ENCODE results near the gene BMAL1.

BMAL1 gene

GRCh38 chr11:13367115-13367514 is 89.5 kb downstream of the BMAL1 start:
- Histone ChIP-seq H3K27me3 (replicated peaks; ENCODE audit: control insufficient read depth, insufficient read depth, low read length, poor library complexity, severe bottlenecking) (no peaks in the 10 kb centered on the region), H3K36me3 (ENCODE audit: control insufficient read depth, insufficient read depth, low read length) (peaks cover 90% of the 10 kb centered on the region), H3K27ac (ENCODE audit: insufficient read depth, low read length, poor library complexity, severe bottlenecking) (no peak overlapping the region), H3K4me1 (ENCODE audit: control insufficient read depth, insufficient read depth, low read length, poor library complexity, severe bottlenecking) (no peaks in the 10 kb centered on the region), H3K9me3 (ENCODE audit: control insufficient read depth, low read length) (no peaks in the 10 kb centered on the region), H3K4me3 (ENCODE audit: insufficient read depth, low read depth, low read length, poor library complexity, severe bottlenecking) (no peak overlapping the region)
- no peak for DNase-seq

GRCh38 chr11:13368041-13368446 is 90.5 kb downstream of the BMAL1 start:
- no peaks in the 10 kb centered on the region for H3K4me1 ChIP-seq (ENCODE audit: control insufficient read depth, insufficient read depth, low read length, poor library complexity, severe bottlenecking)
- H3K36me3 ChIP-seq (ENCODE audit: control insufficient read depth, insufficient read depth, low read length): peaks cover 93% of the 10 kb centered on the region

GRCh38 chr11:13373216-13373615 is 95.6 kb downstream of the BMAL1 start:
- peaks cover 99% of the 10 kb centered on the region for H3K36me3 ChIP-seq (ENCODE audit: control insufficient read depth, insufficient read depth, low read length)
- no peaks in the 10 kb centered on the region for H3K27me3 ChIP-seq (replicated peaks; ENCODE audit: control insufficient read depth, insufficient read depth, low read length, poor library complexity, severe bottlenecking)
- no peak overlapping the region for H3K27ac ChIP-seq (ENCODE audit: insufficient read depth, low read length, poor library complexity, severe bottlenecking)
- H3K4me1 ChIP-seq (ENCODE audit: control insufficient read depth, insufficient read depth, low read length, poor library complexity, severe bottlenecking): no peaks in the 10 kb centered on the region
- H3K4me3 ChIP-seq (ENCODE audit: insufficient read depth, low read depth, low read length, poor library complexity, severe bottlenecking): no peak overlapping the region
- no peaks in the 10 kb centered on the region for H3K9me3 ChIP-seq (ENCODE audit: control insufficient read depth, low read length)
- DNase-seq: no peak

More at GRCh38 chr11:13368041-13368446, 90.5 kb downstream of the BMAL1 start:
- H3K9me3 ChIP-seq (ENCODE audit: control insufficient read depth, low read length): no peaks in the 10 kb centered on the region
- no peaks in the 10 kb centered on the region for H3K27me3 ChIP-seq (replicated peaks; ENCODE audit: control insufficient read depth, insufficient read depth, low read length, poor library complexity, severe bottlenecking)
- no peak overlapping the region for H3K27ac ChIP-seq (ENCODE audit: insufficient read depth, low read length, poor library complexity, severe bottlenecking)
- no peak overlapping the region for H3K4me3 ChIP-seq (ENCODE audit: insufficient read depth, low read depth, low read length, poor library complexity, severe bottlenecking)
- DNase-seq: no peak

- Histone ChIP-seq H3K36me3 (ENCODE audit: control insufficient read depth, insufficient read depth, low read length) (peaks cover 99% of the 10 kb centered on the region), H3K27me3 (replicated peaks; ENCODE audit: control insufficient read depth, insufficient read depth, low read length, poor library complexity, severe bottlenecking) (no peaks in the 10 kb centered on the region), H3K4me3 (ENCODE audit: insufficient read depth, low read depth, low read length, poor library complexity, severe bottlenecking) (no peak overlapping the region), H3K4me1 (ENCODE audit: control insufficient read depth, insufficient read depth, low read length, poor library complexity, severe bottlenecking) (no peaks in the 10 kb centered on the region), H3K9me3 (ENCODE audit: control insufficient read depth, low read length) (no peaks in the 10 kb centered on the region), H3K27ac (ENCODE audit: insufficient read depth, low read length, poor library complexity, severe bottlenecking) (no peak overlapping the region)
- no peak for DNase-seq
These were observed 98.2 kb downstream of the BMAL1 start for GRCh38 chr11:13375798-13376197.

GRCh38 chr11:13376402-13376801 is 98.8 kb downstream of the BMAL1 start:
- H3K9me3 ChIP-seq (ENCODE audit: control insufficient read depth, low read length): no peaks in the 10 kb centered on the region
- no peaks in the 10 kb centered on the region for H3K27me3 ChIP-seq (replicated peaks; ENCODE audit: control insufficient read depth, insufficient read depth, low read length, poor library complexity, severe bottlenecking)
- H3K4me3 ChIP-seq (ENCODE audit: insufficient read depth, low read depth, low read length, poor library complexity, severe bottlenecking): no peak overlapping the region
- H3K36me3 ChIP-seq (ENCODE audit: control insufficient read depth, insufficient read depth, low read length): peaks cover 98% of the 10 kb centered on the region
- H3K27ac ChIP-seq (ENCODE audit: insufficient read depth, low read length, poor library complexity, severe bottlenecking): no peak overlapping the region
- no peaks in the 10 kb centered on the region for H3K4me1 ChIP-seq (ENCODE audit: control insufficient read depth, insufficient read depth, low read length, poor library complexity, severe bottlenecking)
- DNase-seq: no peak

GRCh38 chr11:13376838-13377237 is 99.2 kb downstream of the BMAL1 start:
- DNase-seq: no peak
- no peak overlapping the region for H3K27ac ChIP-seq (ENCODE audit: insufficient read depth, low read length, poor library complexity, severe bottlenecking)
- H3K27me3 ChIP-seq (replicated peaks; ENCODE audit: control insufficient read depth, insufficient read depth, low read length, poor library complexity, severe bottlenecking): no peaks in the 10 kb centered on the region
- no peaks in the 10 kb centered on the region for H3K9me3 ChIP-seq (ENCODE audit: control insufficient read depth, low read length)
- H3K36me3 ChIP-seq (ENCODE audit: control insufficient read depth, insufficient read depth, low read length): peaks cover 98% of the 10 kb centered on the region
- no peaks in the 10 kb centered on the region for H3K4me1 ChIP-seq (ENCODE audit: control insufficient read depth, insufficient read depth, low read length, poor library complexity, severe bottlenecking)
- H3K4me3 ChIP-seq (ENCODE audit: insufficient read depth, low read depth, low read length, poor library complexity, severe bottlenecking): no peak overlapping the region

GRCh38 chr11:13378316-13378715 is 100.7 kb downstream of the BMAL1 start:
- H3K27me3 ChIP-seq (replicated peaks; ENCODE audit: control insufficient read depth, insufficient read depth, low read length, poor library complexity, severe bottlenecking): no peaks in the 10 kb centered on the region
- no peak for DNase-seq
- no peaks in the 10 kb centered on the region for H3K9me3 ChIP-seq (ENCODE audit: control insufficient read depth, low read length)
- H3K4me3 ChIP-seq (ENCODE audit: insufficient read depth, low read depth, low read length, poor library complexity, severe bottlenecking): no peak overlapping the region
- H3K27ac ChIP-seq (ENCODE audit: insufficient read depth, low read length, poor library complexity, severe bottlenecking): no peak overlapping the region
- peaks cover 93% of the 10 kb centered on the region for H3K36me3 ChIP-seq (ENCODE audit: control insufficient read depth, insufficient read depth, low read length)
- H3K4me1 ChIP-seq (ENCODE audit: control insufficient read depth, insufficient read depth, low read length, poor library complexity, severe bottlenecking): no peaks in the 10 kb centered on the region

- Histone ChIP-seq H3K4me3 (ENCODE audit: insufficient read depth, low read depth, low read length, poor library complexity, severe bottlenecking) (no peak overlapping the region), H3K9me3 (ENCODE audit: control insufficient read depth, low read length) (no peaks in the 10 kb centered on the region), H3K27me3 (replicated peaks; ENCODE audit: control insufficient read depth, insufficient read depth, low read length, poor library complexity, severe bottlenecking) (no peaks in the 10 kb centered on the region), H3K4me1 (ENCODE audit: control insufficient read depth, insufficient read depth, low read length, poor library complexity, severe bottlenecking) (no peaks in the 10 kb centered on the region), H3K36me3 (ENCODE audit: control insufficient read depth, insufficient read depth, low read length) (peaks cover 77% of the 10 kb centered on the region), H3K27ac (ENCODE audit: insufficient read depth, low read length, poor library complexity, severe bottlenecking) (no peak overlapping the region)
- DNase-seq: no peak
These were observed 103.1 kb downstream of the BMAL1 start for GRCh38 chr11:13380731-13381130.

- H3K9me3 ChIP-seq (ENCODE audit: control insufficient read depth, low read length): no peaks in the 10 kb centered on the region
- DNase-seq: no peak
- no peak overlapping the region for H3K27ac ChIP-seq (ENCODE audit: insufficient read depth, low read length, poor library complexity, severe bottlenecking)
- no peak overlapping the region for H3K4me3 ChIP-seq (ENCODE audit: insufficient read depth, low read depth, low read length, poor library complexity, severe bottlenecking)
- no peaks in the 10 kb centered on the region for H3K27me3 ChIP-seq (replicated peaks; ENCODE audit: control insufficient read depth, insufficient read depth, low read length, poor library complexity, severe bottlenecking)
- no peaks in the 10 kb centered on the region for H3K4me1 ChIP-seq (ENCODE audit: control insufficient read depth, insufficient read depth, low read length, poor library complexity, severe bottlenecking)
- peaks cover 73% of the 10 kb centered on the region for H3K36me3 ChIP-seq (ENCODE audit: control insufficient read depth, insufficient read depth, low read length)
These were observed 105.2 kb downstream of the BMAL1 start for GRCh38 chr11:13382751-13383150.

GRCh38 chr11:13384908-13385640 is 107.5 kb downstream of the BMAL1 start:
- Histone ChIP-seq H3K9me3 (ENCODE audit: control insufficient read depth, low read length) (no peaks in the 10 kb centered on the region), H3K4me1 (ENCODE audit: control insufficient read depth, insufficient read depth, low read length, poor library complexity, severe bottlenecking) (no peaks in the 10 kb centered on the region), H3K36me3 (ENCODE audit: control insufficient read depth, insufficient read depth, low read length) (peaks cover 60% of the 10 kb centered on the region), H3K27me3 (replicated peaks; ENCODE audit: control insufficient read depth, insufficient read depth, low read length, poor library complexity, severe bottlenecking) (no peaks in the 10 kb centered on the region), H3K27ac (ENCODE audit: insufficient read depth, low read length, poor library complexity, severe bottlenecking) (no peak overlapping the region), H3K4me3 (ENCODE audit: insufficient read depth, low read depth, low read length, poor library complexity, severe bottlenecking) (no peak overlapping the region)
- no peak for DNase-seq

Data from effector memory CD4-positive, alpha-beta T cell (primary cell).